Panc1 (cell line): ENCODE measurements around the gene DCLRE1B.

Experiments used
- POLR2AphosphoS5 ChIP-seq: IDR thresholded peaks from 2 replicates; pipeline ENCODE4 v1.6.1; 2012; ENCODE audit warnings: mild to moderate bottlenecking, low read depth, low read length, moderate library complexity
- REST ChIP-seq, 2 experiments: IDR thresholded peaks; 2 replicates each; pipeline ENCODE4 v1.6.1; 2011 to 2012; ENCODE audit warnings: low read depth in 2 of 2, control low read depth in 1 of 2, low read length in 1 of 2, mild to moderate bottlenecking in 1 of 2, moderate library complexity in 1 of 2; ENCODE audit not compliant: insufficient read depth in 1 of 2
- SIN3A ChIP-seq: IDR thresholded peaks from 2 replicates; pipeline ENCODE4 v1.6.1; 2012; ENCODE audit warnings: low read depth, mild to moderate bottlenecking, low read length, moderate library complexity, borderline replicate concordance; ENCODE audit not compliant: insufficient read depth
- TCF7L2 ChIP-seq: IDR thresholded peaks from 2 replicates; pipeline ENCODE4 v1.6.1; 2011; ENCODE audit warnings: mild to moderate bottlenecking, low read depth, low read length, inconsistent platforms
- TF ChIP-seq, protein P1 (sequence below): fragments of 450-650 bp; IDR thresholded peaks from 2 replicates; pipeline ENCODE4 v1.5.1; 2017; ENCODE audit warnings: mild to moderate bottlenecking

GRCh38 chr1:113942527-113942926, 37.4 kb downstream of the DCLRE1B start:
- TF ChIP-seq POLR2AphosphoS5 (no peak), REST (IDR thresholded peaks at IDR 0.05; ENCODE audit: insufficient read depth in 1 of 2, low read depth in 2 of 2, low read length in 1 of 2) (no peak), TCF7L2 (no peak), SIN3A (no peak)
- TF ChIP-seq, protein P1, sequence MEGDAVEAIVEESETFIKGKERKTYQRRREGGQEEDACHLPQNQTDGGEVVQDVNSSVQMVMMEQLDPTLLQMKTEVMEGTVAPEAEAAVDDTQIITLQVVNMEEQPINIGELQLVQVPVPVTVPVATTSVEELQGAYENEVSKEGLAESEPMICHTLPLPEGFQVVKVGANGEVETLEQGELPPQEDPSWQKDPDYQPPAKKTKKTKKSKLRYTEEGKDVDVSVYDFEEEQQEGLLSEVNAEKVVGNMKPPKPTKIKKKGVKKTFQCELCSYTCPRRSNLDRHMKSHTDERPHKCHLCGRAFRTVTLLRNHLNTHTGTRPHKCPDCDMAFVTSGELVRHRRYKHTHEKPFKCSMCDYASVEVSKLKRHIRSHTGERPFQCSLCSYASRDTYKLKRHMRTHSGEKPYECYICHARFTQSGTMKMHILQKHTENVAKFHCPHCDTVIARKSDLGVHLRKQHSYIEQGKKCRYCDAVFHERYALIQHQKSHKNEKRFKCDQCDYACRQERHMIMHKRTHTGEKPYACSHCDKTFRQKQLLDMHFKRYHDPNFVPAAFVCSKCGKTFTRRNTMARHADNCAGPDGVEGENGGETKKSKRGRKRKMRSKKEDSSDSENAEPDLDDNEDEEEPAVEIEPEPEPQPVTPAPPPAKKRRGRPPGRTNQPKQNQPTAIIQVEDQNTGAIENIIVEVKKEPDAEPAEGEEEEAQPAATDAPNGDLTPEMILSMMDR, result no peak
